Testis (tissue), 2 donors: ENCODE results near the gene SLCO3A1.

Experiments used
- POLR2A ChIP-seq: fragments of 450-650 bp; IDR thresholded peaks from one replicate; pipeline ENCODE4 v1.6.1; 2017; ENCODE audit warnings: antibody characterized with exemption, mild to moderate bottlenecking, moderate library complexity
- TF ChIP-seq, protein P1 (sequence below), 3 experiments: fragments of 450-650 bp in 2 of 3; fragments of 200-600 bp in 1 of 3; sonication (generic) in 1 of 3; IDR thresholded peaks; one replicate each; pipeline ENCODE4 v1.5.1; 2016 to 2019; ENCODE audit warnings: antibody characterized with exemption in 3 of 3, mild to moderate bottlenecking in 2 of 3, moderate library complexity in 1 of 3

GRCh38 chr15:91947293-91947679 is 93.8 kb downstream of the SLCO3A1 start:
- TF ChIP-seq, protein P1, sequence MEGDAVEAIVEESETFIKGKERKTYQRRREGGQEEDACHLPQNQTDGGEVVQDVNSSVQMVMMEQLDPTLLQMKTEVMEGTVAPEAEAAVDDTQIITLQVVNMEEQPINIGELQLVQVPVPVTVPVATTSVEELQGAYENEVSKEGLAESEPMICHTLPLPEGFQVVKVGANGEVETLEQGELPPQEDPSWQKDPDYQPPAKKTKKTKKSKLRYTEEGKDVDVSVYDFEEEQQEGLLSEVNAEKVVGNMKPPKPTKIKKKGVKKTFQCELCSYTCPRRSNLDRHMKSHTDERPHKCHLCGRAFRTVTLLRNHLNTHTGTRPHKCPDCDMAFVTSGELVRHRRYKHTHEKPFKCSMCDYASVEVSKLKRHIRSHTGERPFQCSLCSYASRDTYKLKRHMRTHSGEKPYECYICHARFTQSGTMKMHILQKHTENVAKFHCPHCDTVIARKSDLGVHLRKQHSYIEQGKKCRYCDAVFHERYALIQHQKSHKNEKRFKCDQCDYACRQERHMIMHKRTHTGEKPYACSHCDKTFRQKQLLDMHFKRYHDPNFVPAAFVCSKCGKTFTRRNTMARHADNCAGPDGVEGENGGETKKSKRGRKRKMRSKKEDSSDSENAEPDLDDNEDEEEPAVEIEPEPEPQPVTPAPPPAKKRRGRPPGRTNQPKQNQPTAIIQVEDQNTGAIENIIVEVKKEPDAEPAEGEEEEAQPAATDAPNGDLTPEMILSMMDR (IDR thresholded peaks at IDR 0.05) = no peak
- no peak for TF ChIP-seq POLR2A
